ENCODE results near the gene KIRREL3.

Gene KIRREL3

DNA sequence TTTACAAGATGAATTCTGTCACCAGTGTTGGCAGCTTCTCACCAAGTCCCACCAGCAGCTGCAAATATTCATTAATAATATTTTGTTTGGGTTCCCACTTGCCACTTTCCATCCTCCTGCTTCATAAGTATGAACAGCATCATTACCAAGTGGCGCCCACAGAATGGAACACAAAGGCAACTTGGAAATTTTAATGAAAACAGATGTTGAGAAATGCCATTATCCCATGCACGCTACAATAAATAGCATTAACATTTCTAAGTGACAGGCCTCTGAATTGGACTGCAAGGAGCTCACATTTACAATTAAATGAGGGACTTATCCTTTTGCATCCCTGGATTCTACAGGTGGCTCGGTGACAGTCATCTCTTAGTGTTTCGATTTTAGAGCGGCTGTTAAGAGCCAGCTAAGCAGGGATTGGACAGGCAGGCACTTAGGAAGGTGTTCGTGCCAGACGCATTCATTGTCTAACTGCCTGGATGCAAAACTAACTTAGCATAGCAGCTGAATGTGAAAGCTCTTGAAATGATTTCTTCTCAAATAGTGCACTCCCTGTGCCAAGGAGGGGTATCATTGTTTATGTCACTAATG is 170.3 kb downstream of the KIRREL3 start:
- Histone ChIP-seq H3K36me3 (replicated peaks) (no peaks in the 10 kb centered on the region), H3K27me3 (ENCODE audit: low read depth) (no peaks in the 10 kb centered on the region), H3K4me1 (peaks cover 14% of the 10 kb centered on the region), H3K9me3 (no peaks in the 10 kb centered on the region), H3K4me3 (no peak overlapping the region)
- in situ Hi-C loops (cut with MboI; ENCODE audit: low sequenced_read_pairs), result no loop called here
- peak; percentile 69 to 88 for DNase-seq (ENCODE audit: low spot score in 2 of 2)

- in situ Hi-C loops (cut with MboI; ENCODE audit: low sequenced_read_pairs), result no loop called here
These were observed 170.9 kb downstream of the KIRREL3 start for GRCh38 chr11:126829716-126830115.

GRCh38 chr11:126824035-126824607 is 176.4 kb downstream of the KIRREL3 start:
- H3K27me3 ChIP-seq (ENCODE audit: low read depth), result no peaks in the 10 kb centered on the region
- in situ Hi-C loops (cut with MboI; ENCODE audit: low sequenced_read_pairs), result no loop called here
- no peaks in the 10 kb centered on the region for H3K36me3 ChIP-seq (replicated peaks)
- H3K4me3 ChIP-seq, result no peak overlapping the region
- DNase-seq (ENCODE audit: low spot score in 2 of 2), result no peak
- H3K9me3 ChIP-seq, result no peaks in the 10 kb centered on the region
- no peaks in the 10 kb centered on the region for H3K4me1 ChIP-seq

More at GRCh38 chr11:126829716-126830115, 170.9 kb downstream of the KIRREL3 start:
- Histone ChIP-seq H3K36me3 (replicated peaks) (no peaks in the 10 kb centered on the region), H3K4me3 (no peak overlapping the region), H3K4me1 (peaks cover 14% of the 10 kb centered on the region), H3K9me3 (no peaks in the 10 kb centered on the region), H3K27me3 (ENCODE audit: low read depth) (no peaks in the 10 kb centered on the region)
- DNase-seq (ENCODE audit: low spot score in 2 of 2), result no peak

DNA sequence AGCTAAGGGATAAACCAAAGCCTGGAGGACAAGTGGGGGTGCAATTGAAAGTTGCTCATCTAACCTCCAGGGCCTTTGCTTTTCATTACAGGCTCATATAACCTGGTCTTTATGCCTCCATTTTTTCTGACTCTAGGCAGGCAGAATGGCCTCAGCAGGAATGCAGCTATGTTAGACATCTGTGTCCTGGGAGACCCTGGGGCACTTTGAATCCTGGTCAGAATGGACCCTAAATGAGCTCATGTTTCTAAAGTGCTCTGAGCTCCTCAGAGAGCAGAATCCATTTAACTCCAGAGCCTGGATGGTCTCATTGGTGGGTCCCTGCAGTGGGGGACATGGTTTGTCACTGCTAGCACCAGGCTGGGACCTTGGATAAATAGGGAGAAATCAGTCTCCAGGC is 177.3 kb downstream of the KIRREL3 start:
- H3K36me3 ChIP-seq (replicated peaks), result no peaks in the 10 kb centered on the region
- in situ Hi-C loops (cut with MboI; ENCODE audit: low sequenced_read_pairs), result no loop called here
- DNase-seq (ENCODE audit: low spot score in 2 of 2), result no peak
- H3K27me3 ChIP-seq (ENCODE audit: low read depth), result no peaks in the 10 kb centered on the region
- H3K4me3 ChIP-seq, result no peak overlapping the region
- no peaks in the 10 kb centered on the region for H3K9me3 ChIP-seq
- H3K4me1 ChIP-seq, result no peaks in the 10 kb centered on the region

DNA sequence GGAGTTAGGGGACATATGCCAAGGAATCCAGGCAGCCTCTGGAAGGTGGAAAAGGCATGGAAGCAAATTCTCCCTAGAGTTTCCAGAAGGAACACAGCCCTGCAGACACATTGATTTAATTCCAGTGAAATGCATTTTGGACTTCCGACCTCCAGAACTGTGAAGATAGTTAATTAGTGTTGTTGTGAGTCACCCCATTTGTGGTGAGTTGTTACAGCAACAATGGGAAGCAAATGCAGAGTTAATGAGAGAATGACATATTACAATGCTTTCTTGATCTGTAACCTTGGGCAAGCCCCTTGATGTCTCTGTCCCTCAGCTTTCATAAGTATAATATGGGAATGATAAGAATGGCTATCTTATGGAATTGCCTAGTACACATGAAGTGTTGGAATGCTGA is 178.7 kb downstream of the KIRREL3 start:
- no peak for DNase-seq (ENCODE audit: low spot score in 2 of 2)
- Histone ChIP-seq H3K36me3 (replicated peaks) (no peaks in the 10 kb centered on the region), H3K9me3 (no peaks in the 10 kb centered on the region), H3K4me1 (no peaks in the 10 kb centered on the region), H3K4me3 (no peak overlapping the region), H3K27me3 (ENCODE audit: low read depth) (no peaks in the 10 kb centered on the region)
- in situ Hi-C loops (cut with MboI; ENCODE audit: low sequenced_read_pairs), result no loop called here

GRCh38 chr11:126819194-126819593 is 181.4 kb downstream of the KIRREL3 start:
- H3K9me3 ChIP-seq, result no peaks in the 10 kb centered on the region
- no peaks in the 10 kb centered on the region for H3K27me3 ChIP-seq (ENCODE audit: low read depth)
- H3K36me3 ChIP-seq (replicated peaks), result no peaks in the 10 kb centered on the region
- no peak overlapping the region for H3K4me3 ChIP-seq
- no peak for DNase-seq (ENCODE audit: low spot score in 2 of 2)
- no peaks in the 10 kb centered on the region for H3K4me1 ChIP-seq
- in situ Hi-C loops (cut with MboI; ENCODE audit: low sequenced_read_pairs), result no loop called here

- no peak overlapping the region for H3K4me3 ChIP-seq
- H3K27me3 ChIP-seq (ENCODE audit: low read depth), result no peaks in the 10 kb centered on the region
- H3K4me1 ChIP-seq, result no peaks in the 10 kb centered on the region
- H3K36me3 ChIP-seq (replicated peaks), result no peaks in the 10 kb centered on the region
- in situ Hi-C loops (cut with MboI; ENCODE audit: low sequenced_read_pairs), result no loop called here
- H3K9me3 ChIP-seq, result no peaks in the 10 kb centered on the region
- no peak for DNase-seq (ENCODE audit: low spot score in 2 of 2)
These were observed 182.8 kb downstream of the KIRREL3 start for GRCh38 chr11:126817523-126818450.

GRCh38 chr11:126817096-126817495 is 183.5 kb downstream of the KIRREL3 start:
- H3K27me3 ChIP-seq (ENCODE audit: low read depth), result no peaks in the 10 kb centered on the region
- no peaks in the 10 kb centered on the region for H3K4me1 ChIP-seq
- H3K9me3 ChIP-seq, result no peaks in the 10 kb centered on the region
- in situ Hi-C loops (cut with MboI; ENCODE audit: low sequenced_read_pairs), result no loop called here
- no peak for DNase-seq (ENCODE audit: low spot score in 2 of 2)
- H3K36me3 ChIP-seq (replicated peaks), result no peaks in the 10 kb centered on the region
- no peak overlapping the region for H3K4me3 ChIP-seq

- no peak overlapping the region for H3K4me3 ChIP-seq
- no peaks in the 10 kb centered on the region for H3K9me3 ChIP-seq
- H3K27me3 ChIP-seq (ENCODE audit: low read depth), result no peaks in the 10 kb centered on the region
- no peak for DNase-seq (ENCODE audit: low spot score in 2 of 2)
- in situ Hi-C loops (cut with MboI; ENCODE audit: low sequenced_read_pairs), result no loop called here
- H3K4me1 ChIP-seq, result no peaks in the 10 kb centered on the region
- H3K36me3 ChIP-seq (replicated peaks), result no peaks in the 10 kb centered on the region
These were observed 183.9 kb downstream of the KIRREL3 start for GRCh38 chr11:126816645-126817044.

DNA sequence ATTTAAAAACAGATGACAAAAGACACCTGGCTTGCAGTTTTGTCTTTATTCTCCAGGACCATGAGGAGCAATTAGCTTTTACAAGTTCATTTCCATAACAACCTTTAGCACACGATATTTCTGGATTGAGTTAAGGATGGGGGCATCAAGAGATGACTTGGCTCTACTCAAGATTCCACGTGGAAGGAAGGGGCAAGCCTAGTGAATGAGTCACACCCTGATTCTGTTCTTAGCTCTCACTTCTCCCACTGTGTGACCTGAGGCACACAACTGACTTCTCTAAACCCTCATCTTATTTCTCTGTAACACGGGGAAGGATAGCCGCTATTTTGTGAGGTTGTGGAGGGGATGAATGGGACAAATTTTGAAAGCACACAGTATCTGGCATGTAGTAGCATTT is 185.5 kb downstream of the KIRREL3 start:
- DNase-seq (ENCODE audit: low spot score in 2 of 2), result no peak

DNA sequence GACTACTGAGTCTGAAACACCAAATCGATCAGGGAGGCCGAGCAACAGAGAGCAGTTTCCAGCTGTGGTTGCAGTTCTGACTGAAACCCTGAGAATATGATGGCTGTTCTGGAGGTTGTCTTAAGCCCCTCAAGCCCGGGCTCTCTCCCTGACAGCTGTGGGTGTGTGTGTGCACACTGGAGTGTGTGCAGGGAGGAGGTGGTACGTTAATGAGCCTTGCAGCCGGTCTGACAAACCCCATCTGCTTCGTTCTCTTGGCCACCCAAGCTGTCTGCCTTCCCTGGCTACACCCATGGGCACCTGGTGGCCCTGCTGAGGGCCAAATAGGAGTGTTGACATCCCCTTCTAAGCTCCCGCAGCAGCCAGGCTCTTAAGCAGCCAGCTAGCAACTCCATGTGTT is 189.8 kb downstream of the KIRREL3 start:
- Histone ChIP-seq H3K4me1 (peaks cover 12% of the 10 kb centered on the region), H3K36me3 (replicated peaks) (no peaks in the 10 kb centered on the region), H3K9me3 (no peaks in the 10 kb centered on the region), H3K27me3 (ENCODE audit: low read depth) (no peaks in the 10 kb centered on the region), H3K4me3 (no peak overlapping the region)
- DNase-seq (ENCODE audit: low spot score in 2 of 2), result no peak
- in situ Hi-C loops (cut with MboI; ENCODE audit: low sequenced_read_pairs), result no loop called here

More for the DNA sequence above, 185.5 kb downstream of the KIRREL3 start:
- no peaks in the 10 kb centered on the region for H3K4me1 ChIP-seq
- no peaks in the 10 kb centered on the region for H3K36me3 ChIP-seq (replicated peaks)
- H3K4me3 ChIP-seq, result no peak overlapping the region
- no peaks in the 10 kb centered on the region for H3K9me3 ChIP-seq
- in situ Hi-C loops (cut with MboI; ENCODE audit: low sequenced_read_pairs), result no loop called here
- no peaks in the 10 kb centered on the region for H3K27me3 ChIP-seq (ENCODE audit: low read depth)

DNA sequence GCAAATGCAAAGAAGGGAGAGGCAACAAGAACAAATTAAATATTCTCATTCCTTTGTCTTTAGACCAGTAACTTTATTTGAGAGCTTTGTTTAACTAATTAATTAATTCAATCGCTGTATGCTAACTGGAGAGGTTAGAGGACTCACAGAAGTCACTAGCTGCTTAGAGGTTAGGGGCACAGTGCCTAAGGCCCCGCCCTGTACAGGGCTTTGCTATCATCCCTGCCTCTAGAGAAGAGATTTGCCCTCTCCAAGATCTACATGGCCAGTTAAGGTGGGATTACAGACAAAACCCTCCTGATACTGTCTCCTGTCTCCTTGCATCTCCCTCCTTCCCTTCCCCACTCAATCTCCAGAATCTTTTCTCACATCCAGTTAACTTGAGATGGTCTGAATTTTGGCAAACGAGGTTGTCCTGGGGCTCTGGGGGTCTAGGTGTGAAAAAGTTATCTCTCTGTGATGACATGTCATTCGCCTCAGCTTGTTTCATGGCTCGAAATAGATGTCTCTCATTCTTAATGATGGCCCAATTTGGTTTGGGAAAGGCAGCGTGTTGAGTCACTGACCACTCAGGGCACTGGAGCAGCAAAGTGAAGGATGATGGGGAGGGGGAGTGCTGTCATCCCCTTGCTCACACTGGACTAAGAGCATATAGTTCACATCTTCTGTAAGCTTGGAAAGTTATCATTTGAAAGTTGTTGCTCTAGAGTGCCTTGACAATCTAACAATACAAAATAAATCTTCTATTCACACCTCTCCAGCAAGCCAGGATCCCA is 190.9 kb downstream of the KIRREL3 start:
- no peak overlapping the region for H3K4me3 ChIP-seq
- no peak for DNase-seq (ENCODE audit: low spot score in 2 of 2)
- no peaks in the 10 kb centered on the region for H3K36me3 ChIP-seq (replicated peaks)
- H3K27me3 ChIP-seq (ENCODE audit: low read depth), result no peaks in the 10 kb centered on the region; the same call in 1 of the 2 replicates
- H3K4me1 ChIP-seq, result peaks cover 12% of the 10 kb centered on the region
- in situ Hi-C loops (cut with MboI; ENCODE audit: low sequenced_read_pairs), result no loop called here
- no peaks in the 10 kb centered on the region for H3K9me3 ChIP-seq

DNA sequence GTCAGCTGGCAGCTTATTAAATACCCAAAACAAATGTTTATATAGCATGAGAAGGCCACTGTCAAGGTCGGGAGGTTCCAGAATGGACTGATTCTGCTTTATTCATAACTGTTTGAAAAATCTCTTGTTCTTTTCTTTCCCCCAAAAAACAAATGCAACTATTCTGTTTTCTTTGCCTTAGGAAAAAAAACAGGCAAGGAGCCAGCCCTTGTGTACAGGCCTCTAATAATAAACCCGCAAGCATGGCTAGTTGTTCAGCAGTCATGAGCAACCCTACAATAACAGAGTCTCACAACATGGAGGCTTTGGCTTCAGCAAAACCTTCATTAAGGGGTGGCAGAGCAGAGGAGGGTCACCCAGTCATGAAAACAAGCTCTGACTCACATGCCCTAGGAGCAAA is 191.7 kb downstream of the KIRREL3 start:
- peak in 1 of 2 experiments; percentile 20 for DNase-seq (ENCODE audit: low spot score in 2 of 2)
- no peak overlapping the region for H3K4me3 ChIP-seq
- no peaks in the 10 kb centered on the region for H3K36me3 ChIP-seq (replicated peaks)
- H3K27me3 ChIP-seq (ENCODE audit: low read depth), result no peaks in the 10 kb centered on the region; the same call in 1 of the 2 replicates
- peaks cover 12% of the 10 kb centered on the region for H3K4me1 ChIP-seq
- no peaks in the 10 kb centered on the region for H3K9me3 ChIP-seq
- in situ Hi-C loops (cut with MboI; ENCODE audit: low sequenced_read_pairs), result no loop called here

All from HAP-1 (cell line).